ENCODE data around the gene RBM41. TPM values are rescaled to one million over a fixed set of nuclear protein-coding genes. Genes with fewer than 3 reads are reported as not detected.

Gene RBM41
- total RNA-seq, 1 experiment from 2014 or later = 22.0 TPM

- TF ChIP-seq ARID4B (CRISPR knock-in tag; IDR thresholded peaks at IDR 0.05; ENCODE audit: borderline replicate concordance) = no peak
- TF ChIP-seq ATF1 (CRISPR knock-in tag; IDR thresholded peaks at IDR 0.05) = no peak
- no peak for TF ChIP-seq PRDM15 (CRISPR knock-in tag; IDR thresholded peaks at IDR 0.05)
- TF ChIP-seq, protein P1, sequence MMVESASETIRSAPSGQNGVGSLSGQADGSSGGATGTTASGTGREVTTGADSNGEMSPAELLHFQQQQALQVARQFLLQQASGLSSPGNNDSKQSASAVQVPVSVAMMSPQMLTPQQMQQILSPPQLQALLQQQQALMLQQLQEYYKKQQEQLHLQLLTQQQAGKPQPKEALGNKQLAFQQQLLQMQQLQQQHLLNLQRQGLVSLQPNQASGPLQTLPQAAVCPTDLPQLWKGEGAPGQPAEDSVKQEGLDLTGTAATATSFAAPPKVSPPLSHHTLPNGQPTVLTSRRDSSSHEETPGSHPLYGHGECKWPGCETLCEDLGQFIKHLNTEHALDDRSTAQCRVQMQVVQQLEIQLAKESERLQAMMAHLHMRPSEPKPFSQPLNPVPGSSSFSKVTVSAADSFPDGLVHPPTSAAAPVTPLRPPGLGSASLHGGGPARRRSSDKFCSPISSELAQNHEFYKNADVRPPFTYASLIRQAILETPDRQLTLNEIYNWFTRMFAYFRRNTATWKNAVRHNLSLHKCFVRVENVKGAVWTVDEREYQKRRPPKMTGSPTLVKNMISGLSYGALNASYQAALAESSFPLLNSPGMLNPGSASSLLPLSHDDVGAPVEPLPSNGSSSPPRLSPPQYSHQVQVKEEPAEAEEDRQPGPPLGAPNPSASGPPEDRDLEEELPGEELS (CRISPR knock-in tag; IDR thresholded peaks at IDR 0.05) = no peak
- TF ChIP-seq ZNF317 (CRISPR knock-in tag; IDR thresholded peaks at IDR 0.05; ENCODE audit: borderline replicate concordance, low read depth) = no peak
Observed at GRCh38 chrX:107029752-107030151, 88.9 kb downstream of the RBM41 start (continued).

DNA sequence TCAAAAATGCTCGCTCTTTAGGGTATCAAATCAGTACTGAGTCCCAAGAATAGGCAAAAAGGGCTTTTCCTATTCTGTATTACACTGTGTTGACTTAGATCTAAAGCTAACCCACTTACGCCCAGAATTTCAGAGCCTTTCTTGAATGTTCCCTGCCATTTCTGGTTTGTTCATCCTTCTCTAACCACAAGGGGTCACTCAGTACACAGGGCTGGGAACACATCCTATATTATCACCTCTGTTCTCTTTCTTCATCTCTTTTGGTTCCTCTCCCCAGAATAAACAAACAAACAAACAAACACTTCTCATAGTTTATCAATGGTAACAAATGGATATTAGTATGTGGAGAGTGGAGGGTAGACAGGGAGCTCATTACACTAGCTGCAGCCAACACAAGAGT lies 93.1 kb downstream of the RBM41 start:
- no peak overlapping the region for H3K4me3 Mint-ChIP-seq
- H3K4me1 Mint-ChIP-seq = no peaks in the 10 kb centered on the region
- no peaks in the 10 kb centered on the region for H3K9me3 Mint-ChIP-seq
- H3K27me3 Mint-ChIP-seq (ENCODE audit: low read depth) = no peaks in the 10 kb centered on the region
- no peak for DNase-seq (ENCODE audit: low spot score)
- H3K27ac Mint-ChIP-seq = no peak overlapping the region
- peak; percentile 48; the same call in 1 of the 2 replicates for ATAC-seq
- no peaks in the 10 kb centered on the region for H3K36me3 Mint-ChIP-seq
- POLR2A ChIA-PET = no interaction called here
- no peak for TF ChIP-seq ZNF121 (CRISPR knock-in tag; IDR thresholded peaks at IDR 0.05)
- no peak for TF ChIP-seq KAT7 (CRISPR knock-in tag; IDR thresholded peaks at IDR 0.05; ENCODE audit: borderline replicate concordance)
- no peak for TF ChIP-seq TEAD1 (CRISPR knock-in tag; IDR thresholded peaks at IDR 0.05)
- no peak for TF ChIP-seq ATF2 (CRISPR knock-in tag; IDR thresholded peaks at IDR 0.05; ENCODE audit: borderline replicate concordance, low read depth)
- TF ChIP-seq, protein P2, sequence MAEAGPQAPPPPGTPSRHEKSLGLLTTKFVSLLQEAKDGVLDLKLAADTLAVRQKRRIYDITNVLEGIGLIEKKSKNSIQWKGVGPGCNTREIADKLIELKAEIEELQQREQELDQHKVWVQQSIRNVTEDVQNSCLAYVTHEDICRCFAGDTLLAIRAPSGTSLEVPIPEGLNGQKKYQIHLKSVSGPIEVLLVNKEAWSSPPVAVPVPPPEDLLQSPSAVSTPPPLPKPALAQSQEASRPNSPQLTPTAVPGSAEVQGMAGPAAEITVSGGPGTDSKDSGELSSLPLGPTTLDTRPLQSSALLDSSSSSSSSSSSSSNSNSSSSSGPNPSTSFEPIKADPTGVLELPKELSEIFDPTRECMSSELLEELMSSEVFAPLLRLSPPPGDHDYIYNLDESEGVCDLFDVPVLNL (CRISPR knock-in tag; IDR thresholded peaks at IDR 0.05; ENCODE audit: borderline replicate concordance, low read depth) = no peak
- no peak for TF ChIP-seq OVOL2 (CRISPR knock-in tag; IDR thresholded peaks at IDR 0.05; ENCODE audit: borderline replicate concordance)
- TF ChIP-seq, protein P3, sequence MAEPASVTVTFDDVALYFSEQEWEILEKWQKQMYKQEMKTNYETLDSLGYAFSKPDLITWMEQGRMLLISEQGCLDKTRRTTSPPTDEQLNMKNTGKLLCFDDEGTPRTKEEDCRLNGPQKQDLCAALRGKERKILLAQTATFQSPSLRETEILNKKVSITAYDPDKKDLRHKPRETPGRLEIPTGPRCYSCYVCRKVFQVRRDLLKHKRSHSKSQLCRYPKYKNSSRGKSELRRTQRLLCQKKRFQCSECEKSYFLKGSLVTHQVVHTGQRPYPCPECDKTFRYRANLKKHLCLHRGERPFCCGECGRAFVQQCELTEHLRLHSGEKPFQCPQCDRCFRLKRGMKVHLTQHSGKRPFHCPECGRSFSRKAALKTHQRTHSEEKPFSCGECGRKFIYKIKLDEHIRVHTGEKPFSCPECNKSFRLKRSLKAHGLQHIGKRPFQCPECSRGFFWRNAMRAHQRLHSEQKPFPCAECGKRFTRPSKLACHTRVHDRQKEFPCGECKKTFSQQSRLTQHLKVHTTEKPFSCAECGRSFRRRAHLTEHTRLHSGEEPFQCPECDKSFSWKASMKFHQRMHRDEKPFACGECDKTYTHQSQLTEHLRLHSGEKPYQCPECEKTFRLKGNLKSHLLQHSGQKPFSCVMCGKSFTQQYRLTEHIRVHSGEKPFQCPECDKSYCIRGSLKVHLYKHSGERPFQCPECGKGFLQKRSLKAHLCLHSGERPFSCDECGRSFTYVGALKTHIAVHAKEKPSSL (CRISPR knock-in tag; conservative IDR thresholded peaks at IDR 0.05) = no peak
- CTCF ChIA-PET = interaction anchor here (0.5 to 2.1 kb wide), 9 partner anchors 26 to 606 kb away, joined by 3 to 9 read pairs (median 4); no protein-coding TSS in a partner anchor

All from WTC11 (cell line).